HG02870 (cell line): ENCODE results near the gene RAD9A.

ENCODE experiments used
- ATAC-seq: cut with Tn5 transposase; IDR thresholded peaks from one replicate; pipeline ENCODE4 v1.9.1; 2021; ENCODE audit warnings: mild to moderate bottlenecking, moderate library complexity; ENCODE audit not compliant: unreplicated experiment

Gene RAD9A

GRCh38 chr11:67391304-67392182, at the start of gene RAD9A:
TSS of gene RAD9A (plus strand) at chr11:67391986. CDS start at chr11:67392045, 59 bp downstream.
- ATAC-seq, result peak; percentile 62

GRCh38 chr11:67344264-67344663, 47.5 kb upstream of the RAD9A start:
- no peak for ATAC-seq

- ATAC-seq, result no peak
Observed at GRCh38 chr11:67345247-67345919, 46.4 kb upstream of the RAD9A start.

GRCh38 chr11:67345920-67346819, 45.6 kb upstream of the RAD9A start:
- no peak for ATAC-seq

- ATAC-seq, result no peak
Observed at GRCh38 chr11:67347964-67348749, 43.6 kb upstream of the RAD9A start.

- ATAC-seq, result no peak
Observed at GRCh38 chr11:67349036-67349435, 42.8 kb upstream of the RAD9A start.

- no peak for ATAC-seq
Observed at GRCh38 chr11:67349457-67349856, 42.3 kb upstream of the RAD9A start.

- no peak for ATAC-seq
Observed at GRCh38 chr11:67349928-67350465, 41.8 kb upstream of the RAD9A start.

- no peak for ATAC-seq
Observed at GRCh38 chr11:67351275-67352005, 40.3 kb upstream of the RAD9A start.

- no peak for ATAC-seq
Observed at GRCh38 chr11:67352546-67353316, 39.1 kb upstream of the RAD9A start.

- ATAC-seq, result peak; percentile 77
Observed at GRCh38 chr11:67353317-67354074, 38.3 kb upstream of the RAD9A start, which contains the start of gene POLD4. TSS of gene POLD4 (minus strand) at chr11:67353546. CDS start at chr11:67353399, 147 bp downstream.

GRCh38 chr11:67354075-67355022, 37.4 kb upstream of the RAD9A start:
- ATAC-seq, result no peak

GRCh38 chr11:67355023-67355793, 36.6 kb upstream of the RAD9A start:
- no peak for ATAC-seq

GRCh38 chr11:67355794-67356386, 35.9 kb upstream of the RAD9A start:
- no peak for ATAC-seq

GRCh38 chr11:67356387-67356863, 35.4 kb upstream of the RAD9A start:
- ATAC-seq, result no peak
